GM19467 (cell line): ENCODE results near the gene ACAP3.

Experiments
- ATAC-seq: cut with Tn5 transposase; IDR thresholded peaks from one replicate; pipeline ENCODE4 v1.9.1; 2021; ENCODE audit warnings: mild to moderate bottlenecking, moderate library complexity; ENCODE audit not compliant: unreplicated experiment

ACAP3 gene

GRCh38 chr1:1302006-1302430 is 5.7 kb downstream of the ACAP3 start:
- ATAC-seq, result no peak

- no peak for ATAC-seq
These were observed 7.4 kb downstream of the ACAP3 start for GRCh38 chr1:1300352-1300739.

- ATAC-seq, result no peak
These were observed 7.9 kb downstream of the ACAP3 start for GRCh38 chr1:1299686-1300351.

GRCh38 chr1:1298861-1299685 is 8.7 kb downstream of the ACAP3 start:
- ATAC-seq, result no peak

- ATAC-seq, result no peak
These were observed 9.8 kb downstream of the ACAP3 start for GRCh38 chr1:1297802-1298424.

GRCh38 chr1:1296070-1297061 is 11.4 kb downstream of the ACAP3 start:
- ATAC-seq, result no peak

GRCh38 chr1:1295154-1295923 is 12.4 kb downstream of the ACAP3 start:
- no peak for ATAC-seq

GRCh38 chr1:1294250-1294890 is 13.4 kb downstream of the ACAP3 start:
- ATAC-seq, result no peak

GRCh38 chr1:1293263-1294249 is 14.2 kb downstream of the ACAP3 start:
- ATAC-seq, result no peak

GRCh38 chr1:1292851-1293250 is 14.9 kb downstream of the ACAP3 start:
- no peak for ATAC-seq

- no peak for ATAC-seq
These were observed 15.3 kb downstream of the ACAP3 start for GRCh38 chr1:1292442-1292779.

- no peak for ATAC-seq
These were observed 15.9 kb downstream of the ACAP3 start for GRCh38 chr1:1291548-1292441.

GRCh38 chr1:1291023-1291528 is 16.7 kb downstream of the ACAP3 start:
- no peak for ATAC-seq

- no peak for ATAC-seq
These were observed 17.4 kb downstream of the ACAP3 start for GRCh38 chr1:1290238-1290731.

GRCh38 chr1:1287288-1288110 is 20.2 kb downstream of the ACAP3 start:
- ATAC-seq, result no peak
